ENCODE measurements around the gene UQCC3. TPM values are rescaled to one million over a fixed set of nuclear protein-coding genes. Genes with fewer than 3 reads are reported as not detected.

Gene UQCC3
- total and polyA plus RNA-seq, 2 donors (not counting 3 experiments of a cell fraction or from before 2014, with no cell fraction given) = 8.6 to 15.5 TPM

- H2AFZ ChIP-seq (ENCODE audit: low read depth, low read length) = peak overlapping the region; percentile 41
- dilution Hi-C loops (cut with MboI; ENCODE audit: extremely low pct_ligation_motif_present, low sequenced_read_pairs) = no loop called here
- intact Hi-C loops (cut with micrococcal nuclease) = loop anchor here (1.0 to 2.0 kb wide), 2 partner anchors 24 to 32 kb away; partner anchors contain the start of genes GANAB and TUT1
These were observed 48.9 kb upstream of the UQCC3 start for GRCh38 chr11:62622476-62623089.

More at GRCh38 chr11:62622476-62623089, 48.9 kb upstream of the UQCC3 start:
- no peaks in the 10 kb centered on the region for H4K20me1 ChIP-seq (replicated peaks; ENCODE audit: control insufficient read depth, extremely low read depth, insufficient read depth, low read length)
- H3K27ac ChIP-seq (ENCODE audit: insufficient read depth, low read depth, low read length) = peak overlapping the region; percentile 88
- peak overlapping the region; percentile 65 for H3K9ac ChIP-seq (replicated peaks; ENCODE audit: extremely low read depth, insufficient read depth, low read length)
- H3K9me3 ChIP-seq (replicated peaks; ENCODE audit: control insufficient read depth, insufficient read depth, low read length) = no peaks in the 10 kb centered on the region
- H3K27me3 ChIP-seq (ENCODE audit: control insufficient read depth in 2 of 2, insufficient read depth in 2 of 2, low read length in 2 of 2) = no peaks in the 10 kb centered on the region
- H3K4me2 ChIP-seq (ENCODE audit: insufficient read depth, low read length) = peak overlapping the region; percentile 18
- FAIRE-seq (no peak), DNase-seq (ENCODE audit: low read depth, low spot score) (no peak)
- no peak for TF ChIP-seq MAX (IDR thresholded peaks at IDR 0.05; ENCODE audit: insufficient read depth, insufficient read length)
- TF ChIP-seq JUN (IDR thresholded peaks at IDR 0.05; ENCODE audit: borderline replicate concordance, insufficient read depth, insufficient read length, low read depth) = no peak
- TF ChIP-seq, protein P1, sequence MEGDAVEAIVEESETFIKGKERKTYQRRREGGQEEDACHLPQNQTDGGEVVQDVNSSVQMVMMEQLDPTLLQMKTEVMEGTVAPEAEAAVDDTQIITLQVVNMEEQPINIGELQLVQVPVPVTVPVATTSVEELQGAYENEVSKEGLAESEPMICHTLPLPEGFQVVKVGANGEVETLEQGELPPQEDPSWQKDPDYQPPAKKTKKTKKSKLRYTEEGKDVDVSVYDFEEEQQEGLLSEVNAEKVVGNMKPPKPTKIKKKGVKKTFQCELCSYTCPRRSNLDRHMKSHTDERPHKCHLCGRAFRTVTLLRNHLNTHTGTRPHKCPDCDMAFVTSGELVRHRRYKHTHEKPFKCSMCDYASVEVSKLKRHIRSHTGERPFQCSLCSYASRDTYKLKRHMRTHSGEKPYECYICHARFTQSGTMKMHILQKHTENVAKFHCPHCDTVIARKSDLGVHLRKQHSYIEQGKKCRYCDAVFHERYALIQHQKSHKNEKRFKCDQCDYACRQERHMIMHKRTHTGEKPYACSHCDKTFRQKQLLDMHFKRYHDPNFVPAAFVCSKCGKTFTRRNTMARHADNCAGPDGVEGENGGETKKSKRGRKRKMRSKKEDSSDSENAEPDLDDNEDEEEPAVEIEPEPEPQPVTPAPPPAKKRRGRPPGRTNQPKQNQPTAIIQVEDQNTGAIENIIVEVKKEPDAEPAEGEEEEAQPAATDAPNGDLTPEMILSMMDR (IDR thresholded peaks at IDR 0.05; ENCODE audit: extremely low read depth in 1 of 2, insufficient read depth in 1 of 2, low read depth in 1 of 2, low read length in 2 of 2) = no peak
- TF ChIP-seq MYC (IDR thresholded peaks at IDR 0.05; ENCODE audit: low read depth, low read length) = no peak
- TF ChIP-seq EZH2 (IDR thresholded peaks at IDR 0.05; ENCODE audit: borderline replicate concordance, low read depth, low read length, severe bottlenecking) = no peak
- no peak for TF ChIP-seq FOS (IDR thresholded peaks at IDR 0.05; ENCODE audit: borderline replicate concordance, insufficient read depth, low read length)
- no peak for TF ChIP-seq POLR2AphosphoS5 (IDR thresholded peaks at IDR 0.05; ENCODE audit: insufficient read depth, low read depth, low read length)
- no peak for TF ChIP-seq GATA2 (IDR thresholded peaks at IDR 0.05; ENCODE audit: insufficient read depth, insufficient read length, low read depth, low read length)
- TF ChIP-seq POLR2A (IDR thresholded peaks at IDR 0.05; ENCODE audit: low read depth, low read length) = no peak
- H3K4me3 ChIP-seq (replicated peaks in 1 of 3; ENCODE audit: insufficient read depth in 1 of 3, low read depth in 1 of 3, low read length in 3 of 3) = no peak overlapping the region
- ChIA-PET CTCF (interaction anchor here (0.5 to 2.2 kb wide), 6 partner anchors 10 to 228 kb away, joined by 3 to 30 read pairs (median 6); partner anchors contain the start of genes EML3, ROM1 and TUT1), POLR2A (interaction anchor here (1.1 to 3.1 kb wide), 3 partner anchors 21 to 42 kb away, joined by 5 to 14 read pairs (median 8); partner anchors contain the start of genes C11orf98, CSKMT, MTA2 and TUT1)
- H3K36me3 ChIP-seq (ENCODE audit: control insufficient read depth in 2 of 2, extremely low read depth in 1 of 2, insufficient read depth in 2 of 2, low read length in 2 of 2) = peaks cover 8 to 23% of the 10 kb centered on the region in 2 experiments
- H3K9me1 ChIP-seq (replicated peaks; ENCODE audit: control insufficient read depth, extremely low read depth, insufficient read depth, low read length) = no peaks in the 10 kb centered on the region
- peaks cover 6% of the 10 kb centered on the region for H3K79me2 ChIP-seq (ENCODE audit: control insufficient read depth, insufficient read depth, low read length)
- peaks cover 15% of the 10 kb centered on the region for H3K4me1 ChIP-seq (ENCODE audit: control insufficient read depth, extremely low read depth, insufficient read depth, low read length)
- TSS peak; percentile 97 for BruUV-seq (replicated peaks)

Data from endothelial cell of umbilical vein (primary cell).